CD14-positive monocyte (primary cell): Measurements from ENCODE around the gene KLC1. TPM values are rescaled to one million over a fixed set of nuclear protein-coding genes. Genes with fewer than 3 reads are reported as not detected.

Experiments used
- DNase-seq, 3 donors: peaks; one replicate each; pipeline ENCODE4 v3.0.0-alpha.2; 2011 to 2022
- H2AFZ ChIP-seq: 2 replicates; pipeline ENCODE4 v1.6.0; 2012; ENCODE audit warnings: mild to moderate bottlenecking, low read depth, low read length, inconsistent platforms; ENCODE audit not compliant: insufficient read depth, poor library complexity, severe bottlenecking
- H3K27ac ChIP-seq, 2 donors: 1 replicate in 1 of 2; 2 replicates in 1 of 2; pipeline ENCODE4 v1.5.1; 2012 to 2013; ENCODE audit warnings: low read length in 2 of 2, control low read depth in 1 of 2, inconsistent platforms in 1 of 2, low read depth in 1 of 2, mild to moderate bottlenecking in 1 of 2
- H3K27me3 ChIP-seq, 2 donors: one replicate each; pipeline versions ENCODE4 v1.6.0 to v1.6.1; 2011 to 2013; ENCODE audit warnings: low read length in 2 of 2; ENCODE audit not compliant: control insufficient read depth in 2 of 2, insufficient read depth in 2 of 2
- H3K36me3 ChIP-seq, 2 donors: replicated peaks in 1 of 2; 1 replicate in 1 of 2; 2 replicates in 1 of 2; pipeline versions ENCODE4 v1.5.1 to v1.6.1; 2012 to 2013; ENCODE audit warnings: low read length in 2 of 2, control low read depth in 1 of 2, inconsistent platforms in 1 of 2, mild to moderate bottlenecking in 1 of 2; ENCODE audit not compliant: insufficient read depth in 2 of 2, control insufficient read depth in 1 of 2
- H3K4me1 ChIP-seq, 2 donors: 1 replicate in 1 of 2; 2 replicates in 1 of 2; pipeline versions ENCODE4 v1.5.1 to v1.6.1; 2012 to 2013; ENCODE audit warnings: low read length in 2 of 2, control low read depth in 1 of 2, inconsistent platforms in 1 of 2, mild to moderate bottlenecking in 1 of 2, moderate library complexity in 1 of 2; ENCODE audit not compliant: insufficient read depth in 2 of 2, control insufficient read depth in 1 of 2
- H3K4me2 ChIP-seq: replicated peaks from 2 replicates; pipeline ENCODE3; 2012; ENCODE audit warnings: low read length, moderate library complexity, mild to moderate bottlenecking; ENCODE audit not compliant: poor library complexity, severe bottlenecking; ENCODE audit errors: extremely low read depth
- H3K4me3 ChIP-seq, 3 experiments: fragments of 200-600 bp in 1 of 3; sonication (generic) in 1 of 3; replicated peaks in 1 of 3; 1 replicate in 2 of 3; 2 replicates in 1 of 3; pipeline ENCODE4 v1.5.1; 2011 to 2013; ENCODE audit warnings: low read length in 3 of 3, mild to moderate bottlenecking in 3 of 3, control low read depth in 2 of 3, low read depth in 2 of 3, inconsistent platforms in 1 of 3, moderate library complexity in 1 of 3
- H3K79me2 ChIP-seq: 2 replicates; pipeline ENCODE4 v1.6.0; 2012; ENCODE audit warnings: mild to moderate bottlenecking, control low read depth, inconsistent platforms, low read length, moderate library complexity; ENCODE audit not compliant: insufficient read depth
- H3K9ac ChIP-seq: 2 replicates; pipeline ENCODE4 v1.6.0; 2017; ENCODE audit warnings: low read length, mild to moderate bottlenecking; ENCODE audit not compliant: insufficient read depth, poor library complexity, severe bottlenecking
- H3K9me3 ChIP-seq, 2 donors: replicated peaks in 1 of 2; 1 replicate in 1 of 2; 2 replicates in 1 of 2; pipeline versions ENCODE4 v1.5.1 to v1.6.1; 2012 to 2013; ENCODE audit warnings: low read length in 2 of 2, control low read depth in 1 of 2; ENCODE audit not compliant: control insufficient read depth in 1 of 2, insufficient read depth in 1 of 2
- H4K20me1 ChIP-seq: 2 replicates; pipeline ENCODE4 v1.6.0; 2012; ENCODE audit warnings: mild to moderate bottlenecking, low read length, control low read depth, moderate library complexity; ENCODE audit not compliant: insufficient read depth
- H3K27ac Mint-ChIP-seq, 7 donors: one replicate each; pipeline ENCODE4 v1.8.0; 2020; ENCODE audit warnings: mild to moderate bottlenecking in 7 of 7, mixed read lengths in 7 of 7, moderate library complexity in 6 of 7, inconsistent platforms in 2 of 7
- H3K27me3 Mint-ChIP-seq, 3 donors: one replicate each; pipeline ENCODE4 v1.8.0; 2021 to 2022; ENCODE audit warnings: low read depth in 3 of 3, mild to moderate bottlenecking in 3 of 3, mixed read lengths in 3 of 3, moderate library complexity in 3 of 3, inconsistent platforms in 1 of 3
- H3K36me3 Mint-ChIP-seq, 2 donors: one replicate each; pipeline ENCODE4 v1.8.0; 2020; ENCODE audit warnings: mixed read lengths in 2 of 2, inconsistent platforms in 1 of 2, mild to moderate bottlenecking in 1 of 2
- H3K4me1 Mint-ChIP-seq: one replicate; pipeline ENCODE4 v1.8.0; 2020; ENCODE audit warnings: mild to moderate bottlenecking, mixed read lengths
- H3K4me3 Mint-ChIP-seq, 2 donors: one replicate each; pipeline ENCODE4 v1.8.0; 2020; ENCODE audit warnings: mild to moderate bottlenecking in 2 of 2, mixed read lengths in 2 of 2, moderate library complexity in 1 of 2
- H3K9me3 Mint-ChIP-seq, 7 donors: one replicate each; pipeline ENCODE4 v1.8.0; 2020 to 2022; ENCODE audit warnings: mixed read lengths in 7 of 7, mild to moderate bottlenecking in 6 of 7, moderate library complexity in 6 of 7, inconsistent platforms in 2 of 7
- CTCF ChIP-seq: fragments of 200-600 bp; IDR thresholded peaks from one replicate; pipeline ENCODE4 v1.8.0; 2022; ENCODE audit warnings: antibody characterized with exemption, mild to moderate bottlenecking
- WGBS: methylation state at CpG from one replicate; pipeline ENCODE4 v1.1.5; 2013; ENCODE audit warnings: missing lambda C conversion rate; ENCODE audit not compliant: insufficient coverage; 5-methylcytosine and 5-hydroxymethylcytosine counted together
- intact Hi-C, 2 donors: fragments of 100-400 bp; cut with micrococcal nuclease; formaldehyde crosslinking; loops; one replicate each; pipeline versions ENCODE4 v1.15.0 to v1.15.1; 2023
- polyA plus RNA-seq, 3 donors: library from polyadenylated mRNA; depleted of rRNA in 1 of 3; unstranded in 2 of 3; stranded (reverse) in 1 of 3; fragments of 300-500 nt in 2 of 3; fragments of >200 nt in 1 of 3; fragmentation: Illumina TruSeq in 2 of 3; gene quantifications; 1 replicate in 2 of 3; 2 replicates in 1 of 3; pipeline ENCODE4 v1.2.3, GENCODE V29; 2012 to 2021

Gene KLC1
- polyA plus RNA-seq, 3 donors = 41.5 to 108 (median 46.6) TPM

GRCh38 chr14:103744621-103745395, 115.8 kb downstream of the KLC1 start:
- H3K27ac Mint-ChIP-seq = no peak overlapping the region
- no peaks in the 10 kb centered on the region for H3K36me3 ChIP-seq
- intact Hi-C loops = no loop called here

GRCh38 chr14:103745424-103745823, 116.4 kb downstream of the KLC1 start:
- Histone ChIP-seq H3K4me2 (no peak overlapping the region), H3K9ac (no peak overlapping the region), H3K4me3 (no peak overlapping the region), H3K27me3 (no peaks in the 10 kb centered on the region), H3K9me3 (no peaks in the 10 kb centered on the region), H3K36me3 (no peaks in the 10 kb centered on the region), H3K4me1 (no peaks in the 10 kb centered on the region), H3K27ac (no peak overlapping the region), H4K20me1 (no peaks in the 10 kb centered on the region), H2AFZ (no peak overlapping the region), H3K79me2 (no peaks in the 10 kb centered on the region)
- Mint-ChIP-seq H3K4me1 (peaks cover 7% of the 10 kb centered on the region), H3K27ac (peak overlapping the region in 1 of 7 donors; percentile 61), H3K36me3 (no peaks in the 10 kb centered on the region), H3K4me3 (no peak overlapping the region), H3K9me3 (no peaks in the 10 kb centered on the region), H3K27me3 (peaks cover 0 to 6% (median 5%) of the 10 kb centered on the region in 3 donors)
- intact Hi-C loops = no loop called here
- TF ChIP-seq CTCF = no peak
- DNase-seq = no peak
- WGBS = 86% methylated on average over 4 of the region's 5 CpGs

More at GRCh38 chr14:103744621-103745395, 115.8 kb downstream of the KLC1 start:
- no peak overlapping the region for H3K4me2 ChIP-seq
- Mint-ChIP-seq H3K4me3 (no peak overlapping the region), H3K36me3 (no peaks in the 10 kb centered on the region), H3K4me1 (peaks cover 7% of the 10 kb centered on the region), H3K27me3 (peaks cover 0 to 7% (median 6%) of the 10 kb centered on the region in 3 donors), H3K9me3 (no peaks in the 10 kb centered on the region)
- H3K27me3 ChIP-seq = no peaks in the 10 kb centered on the region
- H2AFZ ChIP-seq = no peak overlapping the region
- DNase-seq = no peak
- H4K20me1 ChIP-seq = no peaks in the 10 kb centered on the region
- no peak for TF ChIP-seq CTCF
- H3K9ac ChIP-seq = no peak overlapping the region
- H3K79me2 ChIP-seq = no peaks in the 10 kb centered on the region
- no peak overlapping the region for H3K4me3 ChIP-seq
- 89% methylated on average over 12 of the region's 15 CpGs for WGBS
- H3K9me3 ChIP-seq = no peaks in the 10 kb centered on the region
- H3K27ac ChIP-seq = no peak overlapping the region
- no peaks in the 10 kb centered on the region for H3K4me1 ChIP-seq
